Prostate gland (tissue), 2 donors: ENCODE data around the gene FTH1.

Source experiments
- POLR2A ChIP-seq: fragments of 450-650 bp; IDR thresholded peaks from one replicate; pipeline ENCODE4 v1.6.1; 2016; ENCODE audit warnings: antibody characterized with exemption, mild to moderate bottlenecking
- POLR2AphosphoS5 ChIP-seq: sonication (generic); formaldehyde crosslinking; IDR thresholded peaks from one replicate; pipeline ENCODE4 v1.6.1; 2017; ENCODE audit warnings: antibody characterized with exemption
- TF ChIP-seq, protein P1 (sequence below), 4 experiments: fragments of 200-600 bp in 2 of 4; fragments of 450-650 bp in 2 of 4; sonication (generic) in 2 of 4; IDR thresholded peaks; 1 replicate in 3 of 4; 2 replicates in 1 of 4; pipeline ENCODE4 v1.5.1; 2016 to 2019; ENCODE audit warnings: antibody characterized with exemption in 4 of 4, mild to moderate bottlenecking in 2 of 4, moderate library complexity in 2 of 4

DNA sequence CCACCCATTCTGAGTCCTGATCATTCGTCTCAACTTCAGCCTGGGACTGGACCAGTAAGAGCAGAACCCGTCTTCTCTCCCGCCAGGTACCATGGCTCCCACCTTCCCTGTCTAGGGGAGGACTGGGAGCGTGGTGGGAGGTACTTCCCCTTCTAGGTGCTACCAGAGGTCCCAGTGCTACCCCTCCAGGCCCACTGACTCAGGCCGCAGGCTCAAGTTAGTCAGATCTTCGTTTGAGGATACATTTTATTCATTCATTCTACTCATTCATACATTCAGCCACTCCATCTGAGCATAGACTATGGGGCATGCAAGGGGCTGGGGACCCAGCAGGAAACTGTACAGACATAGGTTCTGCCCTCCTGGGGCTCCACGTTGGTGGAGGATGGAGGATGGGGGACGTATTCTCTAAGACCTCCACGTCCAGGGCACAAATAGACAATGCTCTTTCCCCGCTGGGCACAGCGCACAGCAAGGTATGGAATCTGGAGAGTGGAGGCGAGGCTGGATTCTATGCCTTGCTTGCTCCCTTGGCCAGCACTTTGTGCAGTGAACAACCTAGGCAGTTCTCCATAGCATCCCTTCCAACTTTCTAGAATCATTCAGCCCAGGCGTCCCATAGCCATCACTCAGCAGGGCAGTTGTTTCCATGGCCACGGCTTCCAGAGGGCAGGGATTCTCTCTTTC lies 49.0 kb downstream of the FTH1 start:
- TF ChIP-seq POLR2A (no peak), POLR2AphosphoS5 (no peak)
- TF ChIP-seq, protein P1, sequence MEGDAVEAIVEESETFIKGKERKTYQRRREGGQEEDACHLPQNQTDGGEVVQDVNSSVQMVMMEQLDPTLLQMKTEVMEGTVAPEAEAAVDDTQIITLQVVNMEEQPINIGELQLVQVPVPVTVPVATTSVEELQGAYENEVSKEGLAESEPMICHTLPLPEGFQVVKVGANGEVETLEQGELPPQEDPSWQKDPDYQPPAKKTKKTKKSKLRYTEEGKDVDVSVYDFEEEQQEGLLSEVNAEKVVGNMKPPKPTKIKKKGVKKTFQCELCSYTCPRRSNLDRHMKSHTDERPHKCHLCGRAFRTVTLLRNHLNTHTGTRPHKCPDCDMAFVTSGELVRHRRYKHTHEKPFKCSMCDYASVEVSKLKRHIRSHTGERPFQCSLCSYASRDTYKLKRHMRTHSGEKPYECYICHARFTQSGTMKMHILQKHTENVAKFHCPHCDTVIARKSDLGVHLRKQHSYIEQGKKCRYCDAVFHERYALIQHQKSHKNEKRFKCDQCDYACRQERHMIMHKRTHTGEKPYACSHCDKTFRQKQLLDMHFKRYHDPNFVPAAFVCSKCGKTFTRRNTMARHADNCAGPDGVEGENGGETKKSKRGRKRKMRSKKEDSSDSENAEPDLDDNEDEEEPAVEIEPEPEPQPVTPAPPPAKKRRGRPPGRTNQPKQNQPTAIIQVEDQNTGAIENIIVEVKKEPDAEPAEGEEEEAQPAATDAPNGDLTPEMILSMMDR (IDR thresholded peaks at IDR 0.05), result no peak
